Right renal cortex interstitium (tissue), 3 donors: ENCODE measurements around the gene RNGTT. TPM values are rescaled to one million over a fixed set of nuclear protein-coding genes. Genes with fewer than 3 reads are reported as not detected.
"Not testable (repeated sequence)": the region's sequence is repeated elsewhere in the genome, so short reads cannot be mapped to it uniquely, and the experiment has no call there.

Source experiments
- DNase-seq, 3 donors: peaks; one replicate each; pipeline ENCODE4 v3.0.0-alpha.2; 2013; ENCODE audit warnings: low read depth in 3 of 3, low spot score in 2 of 3
- polyA plus RNA-seq, 3 donors: library from polyadenylated mRNA; unstranded; fragments of 120-200 nt; gene quantifications; one replicate each; pipeline ENCODE4 v1.2.1, GENCODE V29; 2013; ENCODE audit not compliant: insufficient read length in 3 of 3

Gene RNGTT
- polyA plus RNA-seq, 3 donors, result 16.3 to 17.7 (median 17.3) TPM

- no peak for DNase-seq
Observed at GRCh38 chr6:88825856-88826255, 137.6 kb downstream of the RNGTT start.

- no peak for DNase-seq
Observed at GRCh38 chr6:88823998-88824397, 139.4 kb downstream of the RNGTT start.

- peak in 1 of 3 donors; percentile 1 for DNase-seq
Observed at GRCh38 chr6:88815491-88815890, 147.9 kb downstream of the RNGTT start.

DNA sequence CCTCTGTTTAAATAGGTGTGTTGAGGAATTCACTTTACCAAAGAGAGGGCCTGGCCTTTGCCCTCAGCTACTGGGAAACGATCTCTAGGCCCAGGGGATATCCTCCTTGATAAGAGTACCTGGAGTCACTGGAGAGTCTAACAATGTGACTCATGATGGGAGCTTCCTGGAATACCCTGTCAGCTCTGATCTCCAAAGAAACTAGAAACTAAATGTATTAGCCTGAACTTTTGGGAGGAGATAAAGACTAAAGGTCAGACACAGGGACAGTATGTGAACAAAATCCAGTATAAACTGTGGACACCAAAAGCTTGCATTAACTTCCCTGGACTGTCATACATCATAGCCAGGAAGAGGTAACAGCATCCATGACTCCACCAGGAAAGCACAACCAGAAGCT, 148.5 kb downstream of the RNGTT start:
- DNase-seq, result no peak

GRCh38 chr6:88813045-88813444, 150.4 kb downstream of the RNGTT start:
- DNase-seq, result peak; percentile 6 to 35 (median 10)

DNA sequence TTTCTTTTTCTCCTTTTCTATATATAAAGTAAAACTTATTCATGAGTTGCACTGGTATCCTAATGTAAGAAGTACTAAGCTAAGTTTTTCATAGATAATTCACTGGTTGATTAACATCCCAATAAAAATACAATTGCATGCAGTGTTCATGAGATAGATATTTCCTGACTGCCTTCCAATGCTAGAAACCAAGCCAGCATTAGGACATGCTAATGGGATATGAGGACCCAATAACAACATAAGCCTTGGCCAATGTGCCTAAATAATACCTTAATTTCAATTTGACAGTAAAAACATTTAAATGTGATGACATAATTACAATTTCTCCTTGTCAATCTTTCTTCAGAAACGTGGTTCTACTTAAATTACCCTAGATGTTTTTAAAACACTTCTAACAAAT, 152.7 kb downstream of the RNGTT start:
- no peak for DNase-seq

DNA sequence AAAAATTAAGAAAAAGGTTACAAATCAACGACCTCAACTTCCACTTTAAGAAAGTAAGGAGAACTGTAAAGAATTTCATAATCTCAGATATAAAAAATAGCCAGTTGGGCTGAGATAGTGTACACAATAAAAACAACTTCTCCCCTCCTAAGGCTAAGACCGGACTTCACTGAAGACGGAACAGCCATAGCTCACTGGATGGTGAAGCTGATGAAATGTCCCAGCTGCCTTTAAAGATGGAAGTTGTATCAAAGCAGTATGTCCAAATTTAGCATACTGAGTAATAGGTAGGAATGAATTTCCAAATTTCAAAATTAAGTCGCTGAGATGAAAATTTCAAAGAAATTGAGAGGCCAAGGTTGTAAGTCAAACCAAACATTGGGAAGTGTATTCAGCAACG, 153.3 kb downstream of the RNGTT start:
- DNase-seq, result no peak

DNA sequence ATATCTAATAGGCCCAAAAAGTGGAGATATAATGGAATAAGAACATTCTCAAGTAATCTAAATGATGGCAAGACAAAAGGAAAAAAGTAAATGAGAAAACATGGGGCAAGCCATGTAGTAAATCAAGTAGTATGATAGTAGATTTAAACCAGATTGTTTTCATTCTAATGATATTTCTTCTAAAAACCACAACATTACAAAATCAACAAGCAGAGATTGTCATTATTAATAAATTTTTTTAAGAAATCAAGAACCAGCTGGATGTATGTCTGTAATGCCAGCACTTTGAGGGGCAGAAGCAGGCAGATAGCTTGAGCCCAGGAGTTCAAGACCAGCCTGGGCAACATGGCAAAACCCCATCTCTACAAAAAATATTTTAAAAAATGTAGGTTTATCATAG, 155.0 kb downstream of the RNGTT start:
- no peak for DNase-seq

DNA sequence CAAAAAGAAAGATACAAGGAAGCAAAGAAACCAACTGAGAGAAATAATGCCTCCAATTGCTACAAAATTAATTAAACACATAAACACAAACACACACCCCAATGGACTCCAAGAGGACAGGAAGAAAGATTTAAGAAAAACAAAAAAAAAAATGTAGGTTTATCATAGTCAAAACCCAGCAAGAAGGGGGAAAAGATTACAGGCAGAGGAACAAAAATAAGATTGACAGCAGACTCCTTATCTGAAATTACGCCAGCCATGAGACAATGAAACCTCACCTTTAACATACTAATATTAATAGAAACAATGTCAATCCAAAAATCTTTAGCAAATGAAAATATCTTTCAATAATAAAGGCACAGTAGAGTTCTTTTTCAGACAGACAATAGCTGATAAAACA, 155.8 kb downstream of the RNGTT start:
- no peak for DNase-seq

DNA sequence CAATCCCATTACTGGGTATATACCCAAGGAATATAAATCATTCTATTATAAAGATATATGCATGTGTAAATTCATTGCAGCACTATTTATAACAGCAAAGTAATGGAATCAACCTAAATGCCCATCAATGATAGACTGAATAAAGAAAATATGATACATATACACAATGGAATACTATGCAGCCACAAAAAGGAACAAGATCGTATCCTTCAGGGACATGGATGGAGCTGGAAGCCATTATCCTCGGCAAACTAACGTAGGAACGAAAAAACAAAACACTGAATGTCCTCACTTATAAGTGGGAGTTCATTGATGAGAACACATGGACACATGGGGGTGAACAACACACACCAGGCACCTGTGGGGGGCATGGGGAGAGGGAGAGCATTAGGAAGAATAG, 156.7 kb downstream of the RNGTT start:
- DNase-seq, result no peak

DNA sequence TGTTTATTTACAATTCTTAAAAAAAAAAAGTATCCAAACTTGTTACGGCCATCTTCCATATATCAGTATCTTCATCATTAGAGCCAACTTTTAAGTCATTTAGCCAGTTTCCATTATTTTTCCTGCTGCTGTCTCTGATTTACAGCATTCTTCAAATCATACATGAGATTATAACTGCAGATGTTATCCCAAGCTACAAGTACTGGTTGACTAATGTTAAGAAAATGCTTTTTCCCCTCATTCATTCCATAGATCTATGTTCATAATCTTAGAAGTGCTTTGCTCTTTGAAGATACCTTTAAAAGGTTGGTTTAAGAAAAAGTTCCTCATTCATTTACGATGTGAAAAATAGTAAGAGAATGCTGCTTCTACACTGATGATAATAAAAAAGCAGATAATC, 158.7 kb downstream of the RNGTT start:
- DNase-seq, result no peak

DNA sequence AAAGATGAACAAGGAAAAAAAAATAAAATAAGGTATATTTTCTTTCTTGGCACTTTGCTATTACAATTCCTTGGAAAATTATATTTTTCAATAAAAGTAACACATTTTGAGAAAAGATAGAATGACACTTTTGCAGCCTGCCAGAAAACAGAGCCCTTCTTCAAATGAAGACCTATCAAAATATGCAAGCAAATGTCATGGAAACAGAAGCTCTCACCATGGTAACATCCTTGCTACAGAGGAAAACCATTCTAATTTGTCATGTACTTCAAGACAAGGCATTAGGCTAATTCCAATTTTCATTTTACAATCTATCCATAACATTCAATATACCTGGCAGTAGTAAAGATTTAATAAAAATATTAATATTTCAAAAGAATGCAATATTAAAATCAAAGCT, 177.9 kb downstream of the RNGTT start:
- no peak for DNase-seq

GRCh38 chr6:88780714-88781389, 182.6 kb downstream of the RNGTT start:
- DNase-seq, result peak; percentile 15 to 30 (median 18)

- DNase-seq, result no peak
Observed at GRCh38 chr6:88775866-88776571, 187.4 kb downstream of the RNGTT start.

DNA sequence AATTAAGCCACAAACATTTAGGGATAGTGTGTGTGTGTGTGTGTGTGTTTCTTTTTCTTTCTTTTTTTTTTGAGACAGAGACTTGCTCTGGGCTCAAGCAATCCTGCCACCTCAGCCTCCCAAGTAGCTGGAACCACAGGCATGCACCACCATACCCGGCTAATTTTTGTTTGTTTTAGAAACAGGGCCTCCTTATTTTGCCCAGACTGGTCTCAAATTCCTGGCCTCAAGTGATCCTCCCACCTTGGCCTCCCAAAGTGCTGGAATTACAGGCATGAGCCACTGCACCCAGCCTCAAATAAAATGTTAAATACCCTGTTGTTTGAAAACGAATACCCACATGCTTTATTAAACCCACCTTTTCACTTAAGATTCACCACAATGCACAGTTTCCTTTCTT, 195.3 kb downstream of the RNGTT start:
- not testable (repeated sequence) for DNase-seq

DNA sequence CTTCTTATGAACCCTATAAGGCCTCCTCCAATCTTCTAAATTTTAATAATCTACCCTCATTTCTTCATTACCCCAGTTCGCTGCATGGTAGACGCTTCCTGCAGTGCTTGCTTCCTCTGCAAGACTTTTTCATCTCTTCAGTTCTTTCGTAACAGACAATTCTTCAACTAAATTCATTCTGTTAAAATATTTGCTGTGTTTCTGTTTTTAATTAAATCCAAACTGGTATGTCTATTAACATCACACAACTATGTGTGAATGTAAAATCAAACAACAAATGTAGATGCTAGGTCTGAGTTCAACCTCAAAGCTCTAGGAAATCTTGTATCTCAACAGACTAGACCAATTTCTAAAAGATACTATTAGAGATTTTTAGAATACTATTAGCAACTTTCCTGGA, 199.3 kb downstream of the RNGTT start:
- no peak for DNase-seq

DNA sequence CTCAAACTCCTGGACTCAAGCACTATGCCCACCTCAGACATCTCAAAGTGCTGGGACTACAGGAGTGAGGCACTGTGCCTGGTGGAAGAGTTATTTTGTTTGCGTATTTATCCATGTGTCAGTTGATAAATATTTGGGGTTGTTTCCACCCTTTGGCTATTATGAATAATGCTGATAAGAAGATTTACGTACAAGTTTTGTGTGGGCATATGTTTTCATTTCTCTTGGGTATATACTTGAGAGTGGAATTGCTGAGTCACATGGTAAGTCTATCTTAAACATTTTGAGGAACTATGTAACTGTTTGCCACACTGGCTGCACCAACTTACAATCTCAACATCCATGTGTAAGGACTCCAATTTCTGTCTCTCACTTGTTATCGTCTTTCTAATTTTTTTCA, 200.3 kb downstream of the RNGTT start:
- DNase-seq, result no peak

DNA sequence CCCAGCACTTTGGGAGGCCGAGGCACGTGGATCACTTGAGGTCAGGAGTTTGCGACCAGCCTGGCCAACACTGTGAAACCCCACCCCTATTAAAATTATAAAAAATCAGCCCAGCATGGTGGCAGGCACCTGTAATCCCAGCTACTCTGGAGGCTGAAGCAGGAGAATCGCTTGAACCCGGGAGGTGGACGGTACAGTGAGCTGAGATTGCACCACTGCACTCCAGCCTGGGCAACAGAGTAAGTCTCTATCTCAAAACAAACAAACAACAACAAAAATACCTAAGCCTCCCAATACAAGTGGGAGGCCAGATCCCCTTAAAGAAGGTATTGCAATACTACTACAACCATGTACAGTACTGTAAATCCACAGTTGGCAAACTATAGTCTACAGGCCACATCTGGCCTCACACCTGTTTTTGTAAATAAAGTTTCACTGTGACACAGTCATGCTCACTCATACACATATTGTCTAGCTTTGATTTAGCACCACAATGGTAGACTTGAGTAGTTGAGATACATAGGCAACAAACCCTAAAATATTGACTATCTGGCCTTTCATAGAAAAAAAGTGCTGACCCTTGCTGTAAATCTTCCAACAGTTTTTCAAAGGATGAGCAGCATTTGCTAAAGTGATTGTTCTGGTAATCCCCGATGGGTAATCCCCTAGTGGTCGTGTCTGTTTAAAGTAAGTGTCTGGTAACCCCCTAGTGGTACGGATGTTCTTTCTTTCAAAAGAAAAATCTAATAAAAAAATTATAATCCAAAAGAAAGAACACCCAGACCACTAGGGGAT, 202.0 kb downstream of the RNGTT start:
- no peak for DNase-seq

- DNase-seq, result no peak
Observed at GRCh38 chr6:88760091-88760490, 203.3 kb downstream of the RNGTT start.

GRCh38 chr6:88750936-88751335, 212.5 kb downstream of the RNGTT start:
- DNase-seq, result no peak

GRCh38 chr6:88749849-88750248, 213.6 kb downstream of the RNGTT start:
- no peak for DNase-seq

DNA sequence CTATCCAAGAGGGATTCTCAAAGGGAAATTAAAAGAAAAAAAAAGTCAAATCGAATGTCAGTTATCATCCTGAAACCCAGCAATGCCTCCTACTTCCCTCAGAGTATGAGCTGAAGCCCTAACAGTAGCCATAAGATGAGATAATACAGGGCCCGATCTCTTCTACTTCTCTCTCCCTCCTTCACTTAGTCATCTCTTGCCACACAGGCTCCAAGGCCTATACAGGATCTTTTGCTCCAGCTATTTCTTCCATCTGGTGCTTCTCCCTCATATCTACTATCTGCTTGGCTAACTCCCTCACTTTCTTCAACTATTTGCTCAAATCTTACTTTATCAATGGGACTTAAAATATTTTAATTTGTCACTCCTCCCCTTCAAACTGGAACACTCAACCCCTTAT, 215.3 kb downstream of the RNGTT start:
- DNase-seq, result no peak
